Hematopoietic multipotent progenitor cell (in vitro differentiated cells): Measurements from ENCODE around the gene KRT33A. TPM values are rescaled to one million over a fixed set of nuclear protein-coding genes. Genes with fewer than 3 reads are reported as not detected.
"Not testable (repeated sequence)": the region's sequence is repeated elsewhere in the genome, so short reads cannot be mapped to it uniquely, and the experiment has no call there.

Source experiments
- DNase-seq, 3 donors: peaks; one replicate each; pipeline ENCODE4 v3.0.0-alpha.2; 2011 to 2015; ENCODE audit warnings: low read depth in 2 of 3, low spot score in 2 of 3
- total RNA-seq: library from RNA; depleted of rRNA; stranded (reverse); fragments of >200 nt; gene quantifications from one replicate; pipeline ENCODE4 v1.2.3, GENCODE V29; 2012

The KRT33A gene
- total RNA-seq, 1 donor = not detected

- DNase-seq = no peak
Measured at GRCh38 chr17:41366070-41366469, 15.4 kb upstream of the KRT33A start.

GRCh38 chr17:41363881-41364280 is 13.3 kb upstream of the KRT33A start:
- DNase-seq = no peak

- no peak for DNase-seq
Measured at GRCh38 chr17:41360296-41360995, 9.8 kb upstream of the KRT33A start.

- no peak for DNase-seq
Measured at GRCh38 chr17:41354536-41354935, 3.9 kb upstream of the KRT33A start.

- DNase-seq = no peak
Measured at GRCh38 chr17:41352597-41353366, 2.2 kb upstream of the KRT33A start.

- DNase-seq = no peak
Measured at GRCh38 chr17:41351177-41351576, 549 bp upstream of the KRT33A start.

GRCh38 chr17:41347869-41348760 is 2.5 kb downstream of the KRT33A start:
- no peak for DNase-seq

GRCh38 chr17:41346421-41346820 is 4.2 kb downstream of the KRT33A start:
- not testable (repeated sequence) for DNase-seq

- no peak for DNase-seq
Measured at GRCh38 chr17:41345992-41346391, 4.6 kb downstream of the KRT33A start.

GRCh38 chr17:41343029-41343428 is 7.6 kb downstream of the KRT33A start:
- no peak for DNase-seq

- no peak for DNase-seq
Measured at GRCh38 chr17:41340934-41341861, 9.4 kb downstream of the KRT33A start.

GRCh38 chr17:41340494-41340893 is 10.1 kb downstream of the KRT33A start:
- DNase-seq = no peak

GRCh38 chr17:41339571-41340172 is 11.0 kb downstream of the KRT33A start:
- no peak for DNase-seq

- DNase-seq = peak; percentile 29 to 54 (median 40)
Measured at GRCh38 chr17:41338961-41339485, 11.6 kb downstream of the KRT33A start.

GRCh38 chr17:41335747-41336146 is 14.9 kb downstream of the KRT33A start:
- no peak for DNase-seq

GRCh38 chr17:41334385-41335305 is 16.0 kb downstream of the KRT33A start:
- peak in 1 of 3 donors; percentile 16 for DNase-seq

- no peak for DNase-seq
Measured at GRCh38 chr17:41333836-41334235, 16.8 kb downstream of the KRT33A start.

GRCh38 chr17:41333098-41333497 is 17.5 kb downstream of the KRT33A start:
- no peak for DNase-seq
